B cell (primary cell): ENCODE measurements around the gene KCNK13.

Source experiments
- CTCF ChIP-seq: fragments of 200-600 bp; IDR thresholded peaks from one replicate; pipeline ENCODE4 v1.8.0; 2022; ENCODE audit warnings: antibody characterized with exemption, mild to moderate bottlenecking
- EZH2 ChIP-seq: IDR thresholded peaks from 2 replicates; pipeline ENCODE4 v1.6.1; 2012; ENCODE audit warnings: borderline replicate concordance, low read depth, mild to moderate bottlenecking, moderate library complexity, low read length; ENCODE audit not compliant: insufficient read depth, poor library complexity, severe bottlenecking

- TF ChIP-seq CTCF (no peak), EZH2 (no peak)
These were observed 106.8 kb downstream of the KCNK13 start for GRCh38 chr14:90168425-90169105.
